GM19193 (cell line): Measurements from ENCODE around the gene CLDN34.

Source experiments
- POLR2A ChIP-seq: IDR thresholded peaks from 4 replicates; pipeline ENCODE4 v1.6.1; 2011; ENCODE audit not compliant: insufficient read depth, insufficient read length; ENCODE audit errors: extremely low read depth

CLDN34 gene

DNA sequence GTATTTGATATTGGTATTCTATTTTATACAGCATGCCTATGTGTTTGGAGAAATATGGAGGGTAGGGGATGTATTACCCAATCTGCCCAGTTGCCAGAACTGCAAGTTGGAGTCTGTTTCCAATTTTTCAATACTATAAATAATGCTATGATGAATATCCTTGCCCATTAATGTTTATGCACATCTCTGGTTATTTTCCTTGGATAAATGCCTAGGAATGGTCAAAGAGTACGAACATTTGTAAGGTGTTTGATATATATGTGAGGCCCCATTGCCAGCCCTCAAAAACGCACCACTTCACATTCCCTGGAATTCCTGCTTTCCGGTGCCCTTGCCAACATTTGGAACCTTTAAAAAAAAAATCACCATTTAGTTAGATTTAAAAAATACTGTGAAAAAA is 34.3 kb downstream of the CLDN34 start:
- TF ChIP-seq POLR2A = no peak

DNA sequence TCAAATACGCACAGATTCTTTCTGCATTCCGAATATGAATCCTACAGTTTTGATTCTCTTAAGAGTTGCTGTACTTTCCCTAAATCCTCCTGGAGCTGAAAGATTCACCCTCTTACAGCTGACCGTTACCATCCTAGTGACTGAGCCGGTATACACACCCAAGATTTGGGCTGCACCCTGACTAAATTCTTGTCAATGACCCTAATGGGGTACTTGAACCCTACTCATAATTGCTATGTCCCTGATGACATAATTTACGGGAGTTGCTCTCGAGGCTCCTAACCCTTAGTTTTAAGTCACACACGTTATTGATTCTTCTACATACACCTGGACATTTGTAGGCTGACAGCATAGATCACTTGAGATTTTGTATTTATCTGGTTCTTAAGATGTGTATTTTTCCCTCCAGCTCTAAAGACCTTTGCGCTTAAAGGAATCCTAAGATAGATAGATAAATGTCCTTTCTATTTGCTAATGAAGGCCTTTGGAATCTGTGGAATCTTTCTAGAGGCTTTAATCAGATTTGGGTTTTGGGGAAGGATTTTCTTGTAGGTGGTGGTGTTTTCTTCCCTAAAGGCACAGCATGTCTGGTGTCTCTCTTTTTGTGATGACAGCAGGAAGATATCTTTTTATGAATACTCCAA is 37.8 kb downstream of the CLDN34 start:
- no peak for TF ChIP-seq POLR2A

GRCh38 chrX:10006086-10006485 is 38.9 kb downstream of the CLDN34 start:
- TF ChIP-seq POLR2A = no peak

- TF ChIP-seq POLR2A = no peak
These were observed 39.6 kb downstream of the CLDN34 start for GRCh38 chrX:10006770-10007169.

DNA sequence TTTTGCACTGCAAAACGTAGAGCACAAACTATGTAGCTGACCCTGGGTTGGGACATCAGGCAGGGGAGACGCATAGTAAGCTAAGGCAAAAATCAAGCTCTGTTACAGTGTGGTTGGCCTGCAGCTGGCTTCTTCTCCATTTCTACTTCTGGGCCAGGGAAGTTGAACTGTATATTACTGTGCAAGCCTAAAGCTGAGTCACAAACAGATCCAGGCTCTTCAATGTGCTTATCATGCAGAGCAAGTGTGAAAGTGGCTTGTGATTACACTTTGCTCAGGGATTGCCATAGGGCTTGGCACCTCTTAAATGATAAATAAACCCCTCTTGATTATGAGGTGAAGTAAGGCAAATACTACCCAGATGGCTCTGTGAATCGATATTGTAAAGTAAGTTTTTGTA is 40.5 kb downstream of the CLDN34 start:
- TF ChIP-seq POLR2A = no peak

DNA sequence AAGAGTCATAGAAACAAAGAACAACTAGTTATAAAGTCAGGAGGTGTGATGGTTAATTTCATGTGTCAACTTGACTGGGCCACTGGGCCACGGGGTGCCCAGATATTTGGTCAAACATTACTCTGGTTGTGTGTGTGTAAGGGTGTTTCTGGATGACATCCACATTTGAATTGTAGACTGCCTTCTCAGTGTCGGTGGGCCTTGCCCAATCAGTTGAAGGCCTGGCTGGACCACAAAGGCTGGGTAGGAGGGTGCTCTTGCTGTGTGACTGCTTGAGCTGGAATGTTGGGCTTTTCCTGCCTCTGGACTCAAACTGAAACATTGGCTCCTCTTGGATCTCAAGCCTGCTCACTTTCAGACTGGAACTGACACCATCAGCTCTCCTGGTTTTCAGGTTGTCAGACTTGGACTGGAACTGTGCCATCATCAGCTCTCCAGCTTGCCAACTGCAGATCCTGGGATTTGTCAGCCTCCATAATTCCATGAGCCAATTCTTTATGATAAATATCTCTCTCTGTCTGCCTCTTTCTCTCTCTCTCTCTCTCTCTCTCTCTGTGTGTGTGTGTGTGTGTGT is 41.4 kb downstream of the CLDN34 start:
- TF ChIP-seq POLR2A = no peak

GRCh38 chrX:10009741-10010140 is 42.6 kb downstream of the CLDN34 start:
- no peak for TF ChIP-seq POLR2A

GRCh38 chrX:10010686-10011085 is 43.5 kb downstream of the CLDN34 start:
- no peak for TF ChIP-seq POLR2A

- TF ChIP-seq POLR2A = no peak
These were observed 44.2 kb downstream of the CLDN34 start for GRCh38 chrX:10011261-10011931.

GRCh38 chrX:10011991-10012390 is 44.8 kb downstream of the CLDN34 start:
- no peak for TF ChIP-seq POLR2A

- TF ChIP-seq POLR2A = no peak
These were observed 47.5 kb downstream of the CLDN34 start for GRCh38 chrX:10014462-10015354.

GRCh38 chrX:10015355-10015722 is 48.2 kb downstream of the CLDN34 start:
- no peak for TF ChIP-seq POLR2A

- TF ChIP-seq POLR2A = no peak
These were observed 48.8 kb downstream of the CLDN34 start for GRCh38 chrX:10015723-10016518.

DNA sequence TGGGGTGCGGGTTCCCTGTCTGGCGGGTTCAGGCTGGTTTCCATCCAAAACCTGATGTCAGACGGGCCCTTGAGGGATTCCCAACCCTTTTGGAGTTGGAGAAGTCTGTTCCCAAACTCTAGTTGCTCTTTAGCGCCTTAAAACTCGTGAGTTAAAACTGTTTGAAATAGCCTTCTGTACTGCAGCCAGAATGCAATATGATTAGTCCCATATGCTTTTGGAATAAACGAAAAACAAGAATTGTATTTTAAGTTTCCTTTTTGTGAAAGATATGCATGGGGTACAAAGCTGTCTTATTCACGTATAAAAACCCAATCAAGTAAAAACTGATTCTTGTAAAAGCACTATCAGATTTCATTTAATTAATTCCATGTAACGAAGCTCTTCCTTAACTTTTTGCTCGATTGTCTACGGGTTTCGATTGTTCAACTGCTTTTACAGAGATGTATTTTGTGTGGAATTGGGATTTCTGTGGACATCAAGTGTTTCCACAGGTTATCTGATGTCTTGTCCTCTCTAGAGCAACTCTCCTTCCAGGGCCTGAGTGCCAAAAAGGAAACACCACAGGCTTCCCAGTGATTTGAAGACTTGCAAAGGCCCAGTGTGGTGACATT is 49.5 kb downstream of the CLDN34 start:
- TF ChIP-seq POLR2A = no peak
